ENCODE measurements around the gene HGS. TPM values are rescaled to one million over a fixed set of nuclear protein-coding genes. Genes with fewer than 3 reads are reported as not detected.

HGS gene
- total RNA-seq, 2 donors from 2014 or later: 60.7 to 66.9 TPM

- Histone ChIP-seq H3K27ac (no peak overlapping the region), H3K27me3 (no peaks in the 10 kb centered on the region), H3K4me1 (peaks cover 40% of the 10 kb centered on the region), H3K36me3 (replicated peaks in 1 of 2; ENCODE audit: insufficient read depth in 1 of 2, low read depth in 2 of 2) (peaks cover 0 to 3% of the 10 kb centered on the region in 2 donors), H3K9me3 (no peaks in the 10 kb centered on the region), H3K4me3 (no peak overlapping the region)
- DNase-seq (no peak), ATAC-seq (no peak)
- WGBS, 2 donors: 91% methylated on average over 39 of the region's 43 CpGs; no CpG with 5 or more reads in 1 of the 2 donors
- intact Hi-C loops (cut with DNase I): no loop called here
- TF ChIP-seq, protein P1, sequence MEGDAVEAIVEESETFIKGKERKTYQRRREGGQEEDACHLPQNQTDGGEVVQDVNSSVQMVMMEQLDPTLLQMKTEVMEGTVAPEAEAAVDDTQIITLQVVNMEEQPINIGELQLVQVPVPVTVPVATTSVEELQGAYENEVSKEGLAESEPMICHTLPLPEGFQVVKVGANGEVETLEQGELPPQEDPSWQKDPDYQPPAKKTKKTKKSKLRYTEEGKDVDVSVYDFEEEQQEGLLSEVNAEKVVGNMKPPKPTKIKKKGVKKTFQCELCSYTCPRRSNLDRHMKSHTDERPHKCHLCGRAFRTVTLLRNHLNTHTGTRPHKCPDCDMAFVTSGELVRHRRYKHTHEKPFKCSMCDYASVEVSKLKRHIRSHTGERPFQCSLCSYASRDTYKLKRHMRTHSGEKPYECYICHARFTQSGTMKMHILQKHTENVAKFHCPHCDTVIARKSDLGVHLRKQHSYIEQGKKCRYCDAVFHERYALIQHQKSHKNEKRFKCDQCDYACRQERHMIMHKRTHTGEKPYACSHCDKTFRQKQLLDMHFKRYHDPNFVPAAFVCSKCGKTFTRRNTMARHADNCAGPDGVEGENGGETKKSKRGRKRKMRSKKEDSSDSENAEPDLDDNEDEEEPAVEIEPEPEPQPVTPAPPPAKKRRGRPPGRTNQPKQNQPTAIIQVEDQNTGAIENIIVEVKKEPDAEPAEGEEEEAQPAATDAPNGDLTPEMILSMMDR (IDR thresholded peaks at IDR 0.05): no peak
- no peak for TF ChIP-seq POLR2A (IDR thresholded peaks at IDR 0.05)
Measured at GRCh38 chr17:81715872-81716673, 32.3 kb downstream of the HGS start.

DNA sequence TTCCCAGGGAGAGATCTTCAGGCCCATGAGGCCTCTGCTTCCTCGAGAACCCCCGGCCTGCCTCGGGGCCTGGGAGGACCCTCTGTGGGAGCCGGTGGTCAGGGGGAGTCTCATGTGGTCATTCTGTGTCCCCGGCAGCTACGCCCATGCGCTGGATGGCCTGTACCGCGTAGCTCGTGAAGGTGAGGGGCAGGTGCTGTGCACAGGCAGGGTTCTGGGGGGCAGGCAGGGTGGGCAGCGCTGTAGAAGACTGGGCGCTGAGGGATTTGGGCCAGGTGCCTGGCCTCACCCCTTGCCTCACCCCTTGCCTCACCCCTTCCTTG lies 32.8 kb downstream of the HGS start:
- ATAC-seq: no peak
- intact Hi-C loops (cut with DNase I): no loop called here

GRCh38 chr17:81717049-81717765 lies 33.4 kb downstream of the HGS start:
- intact Hi-C loops (cut with DNase I): no loop called here
- DNase-seq: peak in 1 of 4 donors; percentile 11
- TF ChIP-seq POLR2A (IDR thresholded peaks at IDR 0.05): no peak
- TF ChIP-seq, protein P1 (IDR thresholded peaks at IDR 0.05): no peak
- H3K27me3 ChIP-seq: no peaks in the 10 kb centered on the region
- 96% methylated on average over 21 of the region's 25 CpGs; no CpG with 5 or more reads in 1 of the 2 donors for WGBS, 2 donors
- peaks cover 43% of the 10 kb centered on the region for H3K4me1 ChIP-seq
- ATAC-seq: no peak
- H3K27ac ChIP-seq: no peak overlapping the region
- H3K9me3 ChIP-seq: no peaks in the 10 kb centered on the region
- no peak overlapping the region for H3K4me3 ChIP-seq
- H3K36me3 ChIP-seq (replicated peaks in 1 of 2; ENCODE audit: insufficient read depth in 1 of 2, low read depth in 2 of 2): peaks cover 0 to 3% of the 10 kb centered on the region in 2 donors

More for the DNA sequence above, 32.8 kb downstream of the HGS start:
- Histone ChIP-seq H3K36me3 (replicated peaks in 1 of 2; ENCODE audit: insufficient read depth in 1 of 2, low read depth in 2 of 2) (peaks cover 0 to 3% of the 10 kb centered on the region in 2 donors), H3K4me1 (peaks cover 40% of the 10 kb centered on the region), H3K9me3 (no peaks in the 10 kb centered on the region), H3K27me3 (no peaks in the 10 kb centered on the region), H3K27ac (no peak overlapping the region), H3K4me3 (no peak overlapping the region)
- WGBS, 2 donors: 90 to 100% methylated on average over 2 to 12 of the region's 12 CpGs
- no peak for TF ChIP-seq POLR2A (IDR thresholded peaks at IDR 0.05)
- TF ChIP-seq, protein P1 (IDR thresholded peaks at IDR 0.05): no peak
- DNase-seq: no peak

- H3K4me1 ChIP-seq: peaks cover 44% of the 10 kb centered on the region
- no peaks in the 10 kb centered on the region for H3K9me3 ChIP-seq
- intact Hi-C loops (cut with DNase I): no loop called here
- peaks cover 0 to 3% of the 10 kb centered on the region in 2 donors for H3K36me3 ChIP-seq (replicated peaks in 1 of 2; ENCODE audit: insufficient read depth in 1 of 2, low read depth in 2 of 2)
- H3K4me3 ChIP-seq: no peak overlapping the region
- TF ChIP-seq, protein P1 (IDR thresholded peaks at IDR 0.05): no peak
- DNase-seq: no peak
- WGBS, 2 donors: 95 to 98% methylated on average over 6 to 8 of the region's 9 CpGs
- no peaks in the 10 kb centered on the region for H3K27me3 ChIP-seq
- no peak for ATAC-seq
- no peak overlapping the region for H3K27ac ChIP-seq
Measured at GRCh38 chr17:81717766-81718089, 33.9 kb downstream of the HGS start.

Measured in body of pancreas (tissue), 4 donors.